ENCODE results near the gene F12.
"Not testable (repeated sequence)": the region's sequence is repeated elsewhere in the genome, so short reads cannot be mapped to it uniquely, and the experiment has no call there.

Gene F12

GRCh38 chr5:177432143-177432838 lies 22.9 kb upstream of the F12 start:
- DNase-seq (ENCODE audit: low read depth in 3 of 3), result peak in 1 of 3 donors; percentile 50

- peak in 1 of 3 donors; percentile 77 for DNase-seq (ENCODE audit: low read depth in 3 of 3)
These were observed 22.2 kb upstream of the F12 start for GRCh38 chr5:177431317-177432142.

- DNase-seq (ENCODE audit: low read depth in 3 of 3), result no peak
These were observed 21.6 kb upstream of the F12 start for GRCh38 chr5:177430972-177431316.

- DNase-seq (ENCODE audit: low read depth in 3 of 3), result no peak
These were observed 21.0 kb upstream of the F12 start for GRCh38 chr5:177430140-177430951.

GRCh38 chr5:177429248-177430040 lies 20.1 kb upstream of the F12 start:
- peak; percentile 69 to 88 (median 88) for DNase-seq (ENCODE audit: low read depth in 3 of 3)

GRCh38 chr5:177428574-177429217 lies 19.3 kb upstream of the F12 start:
- no peak for DNase-seq (ENCODE audit: low read depth in 3 of 3)

- DNase-seq (ENCODE audit: low read depth in 3 of 3), result no peak
These were observed 18.7 kb upstream of the F12 start for GRCh38 chr5:177427919-177428573.

GRCh38 chr5:177427211-177427822 lies 18.0 kb upstream of the F12 start:
- DNase-seq (ENCODE audit: low read depth in 3 of 3), result no peak

GRCh38 chr5:177426566-177427210 lies 17.3 kb upstream of the F12 start, which contains the start of gene GRK6:
Gene GRK6, plus strand, starts transcription at chr5:177426676. Its CDS starts 170 bp downstream, at chr5:177426846.
- DNase-seq (ENCODE audit: low read depth in 3 of 3), result peak in 1 of 3 donors; percentile 48

GRCh38 chr5:177425801-177426565 lies 16.6 kb upstream of the F12 start:
- DNase-seq (ENCODE audit: low read depth in 3 of 3), result peak; percentile 99 to 100 (median 99)

- no peak for DNase-seq (ENCODE audit: low read depth in 3 of 3)
These were observed 15.9 kb upstream of the F12 start for GRCh38 chr5:177425196-177425800.

- DNase-seq (ENCODE audit: low read depth in 3 of 3), result no peak
These were observed 14.3 kb upstream of the F12 start for GRCh38 chr5:177423671-177424070.

- DNase-seq (ENCODE audit: low read depth in 3 of 3), result no peak
These were observed 11.9 kb upstream of the F12 start for GRCh38 chr5:177421062-177421798.

- not testable (repeated sequence) for DNase-seq (ENCODE audit: low read depth in 3 of 3)
These were observed 11.1 kb upstream of the F12 start for GRCh38 chr5:177420472-177420871.

GRCh38 chr5:177419046-177419445 lies 9.7 kb upstream of the F12 start:
- DNase-seq (ENCODE audit: low read depth in 3 of 3), result no peak

GRCh38 chr5:177417081-177417480 lies 7.7 kb upstream of the F12 start:
- not testable (repeated sequence) for DNase-seq (ENCODE audit: low read depth in 3 of 3)

- DNase-seq (ENCODE audit: low read depth in 3 of 3), result no peak
These were observed 5.1 kb upstream of the F12 start for GRCh38 chr5:177414481-177414880.

Measured in stimulated activated CD4-positive, alpha-beta T cell treated with anti-CD3 and anti-CD28 coated beads, TNF-alpha, amount 100 ng/mL, for 48 hours (primary cell).